ENCODE data around the gene GSTM4. TPM values are rescaled to one million over a fixed set of nuclear protein-coding genes. Genes with fewer than 3 reads are reported as not detected.
A peak's percentile ranks its signal among the peaks of the same experiment; 100 is the strongest.

GSTM4 gene
- total RNA-seq: 1.2 and 1.3 TPM in 2 replicates

DNA sequence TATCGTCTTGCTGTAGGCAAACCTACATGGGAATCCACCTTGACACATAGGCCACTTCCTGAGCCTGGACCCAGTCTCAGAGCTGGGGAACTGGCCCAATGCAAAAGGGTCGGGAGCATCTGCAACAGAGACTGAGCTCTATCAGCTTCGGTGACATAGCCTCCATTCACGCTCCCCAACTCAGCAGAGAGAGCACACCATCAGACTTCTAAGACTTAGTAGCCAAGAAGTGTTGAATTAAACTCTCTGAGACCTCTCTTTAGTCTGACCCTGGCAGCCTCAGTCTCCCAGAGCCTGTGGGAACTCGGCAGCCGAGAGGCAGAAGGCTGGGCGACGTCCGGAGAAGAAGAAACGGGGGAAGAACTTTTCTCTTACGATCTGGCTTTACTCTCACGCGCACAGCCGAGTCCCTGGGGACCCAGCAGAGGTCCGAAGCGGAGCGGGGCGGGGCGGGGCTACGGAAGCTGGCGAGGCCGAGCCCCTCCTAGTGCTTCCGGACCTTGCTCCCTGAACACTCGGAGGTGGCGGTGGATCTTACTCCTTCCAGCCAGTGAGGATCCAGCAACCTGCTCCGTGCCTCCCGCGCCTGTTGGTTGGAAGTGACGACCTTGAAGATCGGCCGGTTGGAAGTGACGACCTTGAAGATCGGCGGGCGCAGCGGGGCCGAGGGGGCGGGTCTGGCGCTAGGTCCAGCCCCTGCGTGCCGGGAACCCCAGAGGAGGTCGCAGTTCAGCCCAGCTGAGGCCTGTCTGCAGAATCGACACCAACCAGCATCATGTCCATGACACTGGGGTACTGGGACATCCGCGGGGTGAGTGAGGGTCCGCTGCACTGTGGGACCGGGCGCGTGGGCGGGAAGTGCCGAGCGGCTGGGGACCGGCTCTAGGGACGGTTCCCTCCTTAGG, at the start of gene GSTM4:
Gene GSTM4 (plus strand): TSS at position 485 of the 905 bp plus-strand sequence. CDS start 291 bp downstream, at position 776.
- DNase-seq (ENCODE audit: low read depth in 2 of 2): peak in 1 of 2 donors; percentile 62

DNA sequence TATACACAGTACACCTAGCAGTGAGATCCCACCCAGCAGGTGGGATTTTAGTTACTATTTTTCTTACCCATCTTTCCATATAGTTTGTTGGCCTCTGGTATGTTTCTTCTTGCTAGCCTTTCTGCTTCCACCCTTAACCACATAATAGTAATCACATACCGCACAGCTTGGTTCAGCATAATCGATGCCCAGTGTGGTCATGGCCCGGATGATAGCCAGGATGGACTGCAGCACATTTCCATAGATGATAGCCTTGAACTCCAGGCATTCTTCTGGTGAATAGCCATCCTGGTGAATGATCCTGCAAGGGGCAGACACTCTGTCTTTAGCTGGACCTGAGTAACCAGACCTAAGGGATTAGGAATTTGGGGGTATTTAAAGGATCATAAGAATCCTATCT, 46.0 kb upstream of the GSTM4 start:
- no peak for DNase-seq (ENCODE audit: low read depth in 2 of 2)

DNA sequence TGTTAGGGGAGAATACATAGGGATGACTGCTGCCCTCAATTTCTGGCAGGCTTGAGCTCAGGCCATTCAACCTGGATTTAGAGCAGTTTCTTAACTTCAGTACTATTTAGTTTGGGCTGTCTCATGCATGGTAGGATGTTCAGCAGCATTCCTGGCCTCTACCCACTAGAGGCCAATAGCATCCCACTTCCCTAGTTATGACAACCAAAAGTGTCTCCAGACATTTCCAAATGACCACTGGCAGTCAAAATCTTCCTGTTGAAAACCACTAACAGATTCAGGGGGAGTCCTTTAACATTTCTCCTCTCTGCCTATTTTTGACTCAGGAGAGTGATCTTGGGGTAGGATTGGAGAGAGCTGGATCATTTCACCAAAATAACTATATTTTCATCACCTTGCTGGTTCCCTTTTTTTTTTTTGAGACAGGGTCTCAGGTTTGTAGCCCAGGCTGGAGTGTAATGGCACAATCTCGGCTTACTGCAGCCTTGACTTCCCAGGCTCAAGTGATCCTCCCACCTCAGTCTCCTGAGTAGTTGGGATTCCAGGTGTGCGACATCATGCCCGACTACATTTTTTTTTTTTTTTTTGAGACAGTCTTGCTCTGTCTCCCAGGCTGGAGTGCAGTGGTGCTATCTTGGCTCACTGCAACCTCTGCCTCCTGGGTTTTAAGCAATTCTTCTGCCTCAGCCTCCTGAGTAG, 45.1 kb upstream of the GSTM4 start:
- DNase-seq (ENCODE audit: low read depth in 2 of 2): no peak

DNA sequence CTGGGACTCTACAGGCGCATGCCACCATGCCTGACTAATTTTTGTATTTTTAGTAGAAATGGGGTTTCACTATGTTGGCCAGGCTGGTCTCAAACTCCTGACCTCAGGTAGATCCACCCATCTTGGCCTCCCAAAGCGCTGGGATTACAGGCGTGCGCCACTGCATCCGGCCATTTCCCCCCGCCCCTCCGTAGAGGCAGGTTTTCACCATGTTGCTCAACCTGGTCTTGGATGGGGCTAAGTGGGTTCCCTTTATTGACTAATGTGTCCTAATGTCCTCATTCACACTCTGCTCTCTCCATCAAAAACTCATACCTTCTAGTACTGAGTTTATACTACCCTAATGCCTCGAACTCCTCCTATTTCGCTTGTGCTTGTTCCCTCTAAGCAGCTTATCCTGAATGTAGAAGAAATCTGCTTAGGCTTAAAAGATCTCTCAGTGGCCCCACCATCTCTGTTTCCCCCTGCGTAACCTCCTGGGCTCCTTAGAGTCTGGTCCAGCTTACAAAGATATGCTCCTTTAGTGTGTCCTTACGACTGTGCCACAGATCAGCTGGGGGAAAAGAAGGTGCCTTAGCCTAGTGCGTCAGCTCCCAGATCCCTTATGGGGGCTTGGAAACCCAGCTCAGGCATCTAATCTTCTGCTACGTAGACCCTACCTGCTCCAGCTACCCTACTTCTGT, 44.5 kb upstream of the GSTM4 start:
- DNase-seq (ENCODE audit: low read depth in 2 of 2): no peak

DNA sequence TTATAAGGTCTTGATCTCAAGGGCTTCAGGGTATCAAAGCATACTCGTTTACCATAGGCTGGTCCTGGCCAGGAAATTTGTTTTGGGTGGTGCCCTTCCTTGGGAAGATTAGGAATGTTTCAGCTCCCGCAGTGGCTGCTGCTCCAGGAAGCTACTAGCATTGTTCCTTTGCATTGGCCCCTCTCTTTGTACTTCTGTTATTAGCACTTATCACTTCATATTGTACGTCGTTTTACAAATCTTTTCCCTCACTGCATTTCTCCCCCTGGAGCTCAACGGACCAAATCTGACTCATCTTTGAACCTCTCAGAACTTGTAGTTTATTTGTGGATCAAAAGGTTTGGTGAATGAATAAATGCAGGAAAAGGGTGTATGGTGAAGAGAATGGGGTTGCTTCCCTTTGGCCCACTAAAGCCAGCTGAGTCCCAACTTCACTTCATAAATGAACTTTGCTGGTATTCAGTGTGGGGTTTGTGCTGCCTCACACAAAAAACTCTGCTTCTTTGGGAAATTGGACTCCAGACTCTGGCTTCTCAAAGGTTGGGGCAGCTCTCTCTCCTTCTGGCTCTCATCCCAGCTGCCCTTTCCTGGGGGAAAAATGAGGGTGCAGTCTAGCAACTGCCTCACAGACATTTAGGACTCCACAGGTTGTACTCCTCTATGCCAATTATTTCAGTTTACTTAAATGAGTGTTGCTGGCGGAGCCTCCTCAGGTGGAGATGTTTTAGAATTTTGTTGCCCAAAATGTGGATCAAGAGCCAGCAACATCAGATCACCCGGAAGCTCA, 42.3 kb upstream of the GSTM4 start:
- DNase-seq (ENCODE audit: low read depth in 2 of 2): peak in 1 of 2 donors; percentile 55

DNA sequence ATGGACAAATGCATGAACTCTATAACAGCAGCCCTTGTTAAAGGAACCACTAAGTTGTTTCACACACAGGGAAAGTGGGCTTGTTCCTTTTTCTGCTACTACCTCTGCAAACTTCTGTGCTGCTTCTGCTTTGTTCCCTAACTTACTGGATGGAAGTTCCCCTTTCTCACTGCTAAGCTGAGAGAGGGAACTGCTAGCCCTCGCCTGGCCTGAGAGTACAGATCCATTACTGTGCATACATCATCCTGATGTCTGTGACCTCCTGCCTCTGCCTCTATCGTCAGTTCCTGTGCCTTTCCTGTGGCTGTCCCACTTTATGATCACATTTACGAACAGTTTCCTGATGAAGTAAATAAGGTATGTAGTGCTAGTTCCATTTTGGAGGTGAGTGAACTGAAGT, 40.0 kb upstream of the GSTM4 start:
- DNase-seq (ENCODE audit: low read depth in 2 of 2): peak; percentile 88 to 89

DNA sequence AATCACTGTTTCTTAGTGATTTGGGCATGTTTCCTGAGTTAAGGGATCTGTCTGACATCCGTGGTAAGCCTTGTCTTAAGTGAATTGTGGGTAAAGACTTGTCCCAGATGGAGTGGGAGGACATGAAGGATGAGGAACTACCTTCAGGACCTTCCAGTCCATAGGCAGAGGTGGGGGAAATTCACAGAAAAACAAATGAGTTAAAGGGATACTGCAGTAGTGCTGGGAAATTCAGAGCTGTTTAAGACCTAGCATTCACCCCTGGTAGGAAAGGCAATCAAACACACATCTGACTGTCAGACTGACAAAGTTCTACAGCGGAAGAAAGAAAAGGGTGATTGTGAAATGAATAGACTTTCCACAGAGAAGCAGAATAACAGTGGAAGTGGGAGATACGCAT, 39.5 kb upstream of the GSTM4 start:
- DNase-seq (ENCODE audit: low read depth in 2 of 2): no peak

DNA sequence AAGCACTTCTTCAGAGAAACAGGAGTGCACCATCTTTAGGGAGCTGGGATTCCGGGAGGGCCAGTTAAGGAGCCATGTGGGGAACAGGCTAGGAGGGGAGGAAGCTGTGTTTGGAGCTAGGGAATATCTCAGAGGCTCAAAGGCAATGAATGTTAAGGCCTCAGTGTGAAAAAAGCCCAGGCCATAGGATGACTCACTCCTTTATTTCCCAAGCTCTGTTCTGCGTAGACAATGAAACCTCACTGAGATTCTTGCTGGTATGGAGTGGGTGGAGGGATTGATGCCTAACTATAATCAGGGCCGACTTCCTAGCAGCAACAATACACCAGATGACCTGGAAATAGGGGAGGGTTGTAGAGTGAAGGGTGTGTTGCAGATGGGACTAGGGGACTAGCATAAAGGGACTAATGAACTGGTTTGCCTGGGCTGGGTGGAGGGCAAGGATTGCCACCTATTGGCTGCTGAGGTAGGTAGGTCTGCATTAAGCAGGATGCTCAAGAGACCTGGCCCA, 38.6 kb upstream of the GSTM4 start:
- peak; percentile 81 to 94 for DNase-seq (ENCODE audit: low read depth in 2 of 2)

DNA sequence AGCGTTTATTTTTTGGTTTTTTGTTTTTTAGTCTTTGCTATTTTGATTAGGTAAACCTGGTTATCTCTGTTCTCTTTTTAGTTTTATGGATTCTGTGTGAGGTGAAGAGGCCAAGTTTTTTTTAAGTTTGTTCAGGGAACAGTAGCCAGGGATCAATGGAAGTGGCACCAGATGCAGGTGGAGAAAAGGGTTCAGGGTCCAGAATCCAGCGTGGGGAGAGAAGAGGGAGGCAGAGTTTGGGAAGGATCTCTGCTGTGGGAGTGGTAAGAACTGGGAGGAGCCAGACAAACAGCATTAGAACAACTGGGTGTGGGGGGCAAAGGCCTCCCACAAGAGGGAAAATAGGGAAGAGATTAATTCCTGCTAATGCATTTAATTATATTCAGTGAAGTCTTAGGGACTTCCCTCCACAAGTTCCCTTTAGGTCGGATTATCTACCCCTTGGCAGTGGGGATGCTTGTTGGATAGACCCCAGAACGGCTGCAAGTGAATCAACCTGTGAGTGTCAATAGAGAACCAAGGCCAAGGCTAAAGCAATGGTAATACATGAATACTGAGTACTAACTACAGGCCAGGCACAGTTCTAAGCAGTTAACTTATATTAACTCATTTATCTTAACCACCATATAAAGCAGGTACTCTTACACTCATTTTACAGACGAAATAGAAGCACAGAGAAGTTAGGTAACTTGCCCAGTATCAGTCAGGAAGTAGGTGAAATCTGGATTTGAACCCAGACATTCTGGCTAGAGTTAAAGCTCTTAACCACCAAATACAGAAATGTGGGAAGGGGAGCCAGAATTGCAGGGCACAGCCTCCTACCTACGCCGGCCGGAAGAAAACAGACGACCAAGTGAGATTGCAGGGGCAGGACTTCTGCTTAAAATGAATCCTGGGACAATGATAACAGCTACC, 37.0 kb upstream of the GSTM4 start:
- no peak for DNase-seq (ENCODE audit: low read depth in 2 of 2)

DNA sequence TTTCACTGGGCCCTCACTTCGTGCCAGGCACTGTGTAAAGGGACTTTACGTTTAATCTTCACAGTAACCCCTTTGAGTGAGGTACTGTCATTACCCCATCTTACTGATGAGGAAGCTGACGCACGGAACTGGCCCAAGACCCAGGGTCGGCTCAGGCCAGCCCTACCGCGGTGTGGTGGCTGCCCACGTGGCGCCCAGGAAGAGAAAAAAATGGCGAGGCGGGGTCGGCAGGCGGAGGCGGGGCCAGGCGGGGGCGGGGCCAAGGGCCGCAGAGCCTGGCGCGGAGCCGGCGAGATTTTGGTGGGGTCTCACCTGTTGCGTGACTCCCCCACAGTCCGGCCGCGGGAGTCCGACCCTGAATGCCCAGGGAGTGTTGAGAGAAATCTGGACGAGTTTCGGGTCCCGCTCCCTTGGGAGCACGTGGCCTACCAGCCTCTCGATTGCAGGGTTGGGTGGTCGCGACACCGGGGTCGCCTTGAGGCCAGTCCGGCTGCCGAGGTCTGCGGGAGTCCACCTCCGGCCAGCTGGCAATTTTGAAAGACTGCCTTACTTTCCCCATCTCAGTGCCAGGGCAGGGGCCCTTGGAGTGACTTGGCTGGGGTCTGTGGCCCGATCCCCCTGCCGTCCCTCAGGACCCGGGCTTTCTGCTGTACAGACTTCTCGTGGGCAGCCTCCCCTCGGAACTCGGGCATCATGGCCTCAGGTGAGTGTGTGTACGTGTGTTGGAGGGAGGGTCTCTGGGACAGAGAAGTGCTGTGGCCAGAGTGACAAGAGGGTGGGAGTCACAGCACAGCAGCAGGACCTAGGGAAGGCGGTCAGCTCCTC, 36.1 kb upstream of the GSTM4 start, which contains the start of the genes AMPD2 and GNAT2:
Gene AMPD2 (plus strand): TSS at position 262 of the 825 bp plus-strand sequence. CDS start 1,339 bp downstream, outside the sequence.
Gene GNAT2 (minus strand): TSS at position 41 of the 825 bp plus-strand sequence. CDS start 6,746 bp downstream, outside the sequence.
- DNase-seq (ENCODE audit: low read depth in 2 of 2): peak in 1 of 2 donors; percentile 72

DNA sequence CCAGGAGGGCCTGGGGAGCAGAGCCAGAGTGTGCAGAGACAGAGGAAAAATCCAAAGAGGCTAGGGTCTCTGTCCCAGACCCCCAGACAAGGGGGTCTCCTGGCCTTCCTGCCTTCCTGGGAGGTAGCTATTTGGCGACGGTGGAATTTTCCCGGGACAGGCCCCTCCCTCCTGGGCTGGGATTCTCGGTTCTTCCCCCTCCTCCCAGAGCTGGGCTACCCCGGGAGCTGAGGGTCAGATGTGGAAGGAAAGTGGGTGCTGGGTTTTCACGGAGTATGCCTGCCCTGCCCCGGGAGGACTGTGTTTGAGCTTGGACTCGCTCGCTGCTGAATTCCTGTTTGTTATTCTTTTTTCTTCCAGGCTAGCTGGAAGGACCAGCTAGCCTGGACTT, 35.5 kb upstream of the GSTM4 start:
- peak in 1 of 2 donors; percentile 55 for DNase-seq (ENCODE audit: low read depth in 2 of 2)

DNA sequence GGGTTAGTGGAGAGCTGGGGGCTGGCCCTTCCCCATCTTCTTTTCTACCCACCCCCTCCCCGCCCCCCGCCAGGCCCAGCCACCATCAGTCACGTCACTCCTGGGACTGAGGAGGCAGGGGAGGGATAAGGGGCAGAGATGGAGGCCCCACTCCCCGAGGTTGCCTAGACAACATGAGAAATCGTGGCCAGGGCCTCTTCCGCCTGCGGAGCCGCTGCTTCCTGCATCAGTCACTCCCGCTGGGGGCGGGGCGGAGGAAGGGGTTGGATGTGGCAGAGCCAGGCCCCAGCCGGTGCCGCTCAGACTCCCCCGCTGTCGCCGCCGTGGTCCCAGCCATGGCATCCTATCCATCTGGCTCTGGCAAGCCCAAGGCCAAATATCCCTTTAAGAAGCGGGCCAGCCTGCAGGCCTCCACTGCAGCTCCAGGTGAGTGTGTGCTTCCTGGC, 35.0 kb upstream of the GSTM4 start:
- DNase-seq (ENCODE audit: low read depth in 2 of 2): peak; percentile 88 to 97

DNA sequence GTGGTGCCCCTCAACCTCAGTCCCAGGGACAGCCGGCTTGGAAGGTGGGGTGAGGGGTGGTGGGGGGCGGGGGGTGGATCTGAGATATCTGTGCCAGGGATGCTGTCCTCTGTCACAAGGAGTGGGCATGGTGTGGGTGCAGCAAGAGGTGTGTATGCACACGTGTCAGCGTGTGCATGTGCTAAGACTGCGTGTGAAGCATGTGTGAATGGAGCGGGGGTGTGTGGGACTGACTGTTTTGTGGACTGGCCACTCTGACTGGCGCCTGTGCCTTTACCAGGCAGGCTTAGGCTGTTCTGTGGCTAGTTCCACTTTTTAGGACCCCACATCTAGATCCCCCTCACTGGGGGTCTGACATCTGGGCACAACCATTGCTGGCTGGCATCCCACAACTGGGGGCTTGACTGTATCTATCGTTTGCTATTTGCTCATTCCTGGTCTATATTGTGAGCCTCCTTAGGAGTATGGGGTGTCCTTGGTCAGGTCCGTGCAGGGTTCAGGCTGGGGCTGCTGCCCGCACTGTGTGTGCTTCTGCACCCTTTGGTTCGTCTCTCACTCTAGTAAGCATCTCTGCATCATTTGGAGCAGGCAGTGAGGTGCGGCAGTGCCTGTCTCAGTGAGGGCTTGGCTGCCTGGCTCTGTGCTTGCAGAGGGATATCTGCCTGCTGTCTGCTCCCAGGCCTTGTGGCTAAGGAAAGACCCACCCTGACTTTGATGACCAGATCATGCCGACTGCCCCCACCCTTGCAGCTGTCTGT, 34.3 kb upstream of the GSTM4 start:
- no peak for DNase-seq (ENCODE audit: low read depth in 2 of 2)

DNA sequence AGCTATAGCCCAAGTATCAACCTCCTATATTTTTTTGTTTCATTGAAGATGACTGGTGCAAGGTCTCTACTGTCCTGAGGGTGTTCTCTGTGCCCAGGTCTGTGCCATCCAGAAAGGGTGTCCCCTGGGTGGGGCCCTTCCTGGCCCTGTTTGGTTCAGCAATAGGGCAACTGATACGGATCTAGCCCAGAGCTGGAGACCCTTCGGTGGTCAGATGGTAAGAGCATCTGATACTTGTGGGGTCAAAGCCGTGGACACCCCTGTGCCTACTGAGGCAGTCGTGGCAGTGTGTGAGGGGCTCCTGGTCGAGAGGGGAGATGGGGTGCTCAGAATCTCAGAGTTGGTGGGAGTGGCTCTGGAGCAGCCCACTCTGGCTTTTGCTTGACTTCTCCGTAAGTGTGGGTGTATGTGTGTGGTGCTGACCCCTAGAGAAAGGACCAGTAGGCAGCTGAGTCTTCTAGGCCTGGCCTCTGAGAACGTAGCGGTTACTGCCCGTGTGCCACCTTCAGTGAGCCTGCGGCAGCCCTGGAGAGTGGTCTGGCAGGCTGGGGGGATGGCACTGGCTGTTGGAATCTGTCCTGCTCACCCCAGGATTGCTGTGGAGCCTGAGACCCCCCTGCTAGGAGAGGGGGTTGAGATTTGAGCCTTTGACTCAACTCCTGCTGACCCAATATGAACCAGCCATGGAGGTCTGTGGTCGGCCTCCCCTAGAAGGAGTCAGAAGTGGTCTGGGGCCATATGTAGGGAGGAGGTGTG, 33.6 kb upstream of the GSTM4 start:
- DNase-seq (ENCODE audit: low read depth in 2 of 2): no peak

DNA sequence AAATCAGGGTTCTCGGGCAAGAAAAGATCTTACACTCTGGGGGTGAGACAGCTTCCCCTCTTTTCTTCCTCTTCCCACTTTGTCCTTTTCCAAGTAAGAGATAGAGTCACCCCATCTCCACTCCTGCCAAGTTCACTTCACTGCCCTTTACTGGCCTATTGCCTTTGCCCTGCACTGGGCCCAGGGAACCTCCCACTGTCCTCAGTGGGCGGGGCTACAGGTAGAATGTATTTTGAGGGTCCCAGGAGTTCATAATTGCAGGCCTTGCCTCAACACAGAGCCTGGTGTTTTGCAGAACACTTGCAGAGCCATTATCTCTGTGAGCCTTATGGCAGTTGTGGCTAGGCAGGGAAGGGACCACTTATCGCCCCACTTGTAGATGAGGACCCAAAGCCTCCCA, 33.0 kb upstream of the GSTM4 start:
- no peak for DNase-seq (ENCODE audit: low read depth in 2 of 2)

DNA sequence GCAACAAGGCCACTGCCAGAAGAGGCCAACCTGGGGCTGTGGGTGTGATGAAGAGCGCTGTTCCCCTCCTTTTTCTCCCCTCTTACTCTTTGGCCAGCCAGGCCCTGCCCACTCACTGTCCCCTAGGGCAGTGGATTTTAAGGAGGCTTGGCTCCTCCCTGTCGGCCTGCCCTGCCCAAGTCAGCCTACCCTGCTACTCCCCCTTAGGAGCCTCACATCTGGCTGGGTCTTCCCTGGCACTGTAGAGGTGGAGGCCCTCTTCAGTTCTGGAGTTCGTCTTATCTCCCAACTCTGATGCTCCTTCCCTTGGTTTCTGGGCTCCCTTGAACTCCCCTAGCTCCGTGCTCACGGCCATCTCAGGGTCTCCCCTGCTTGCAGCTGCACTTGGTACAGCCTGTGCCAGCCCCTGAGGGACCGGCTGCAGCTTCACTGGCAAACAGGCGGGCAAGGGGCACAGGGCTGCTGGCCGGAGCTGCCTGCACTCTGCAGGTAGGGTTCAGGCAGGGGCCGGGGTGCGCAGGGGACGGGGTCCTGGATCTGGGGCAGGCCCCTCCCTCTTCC, 32.2 kb upstream of the GSTM4 start:
- no peak for DNase-seq (ENCODE audit: low read depth in 2 of 2)

Data from dermis microvascular lymphatic vessel endothelial cell (primary cell).